GM12878 (cell line): ENCODE results near the gene YARS2.

ENCODE experiments used
- CTCF ChIP-seq, 3 experiments: IDR thresholded peaks in 2 of 3; conservative IDR thresholded peaks in 1 of 3; 2 replicates each; pipeline ENCODE4 v1.5.1; 2011; ENCODE audit warnings: low read depth in 3 of 3, low read length in 3 of 3, mild to moderate bottlenecking in 3 of 3, control low read depth in 2 of 3, moderate library complexity in 2 of 3, inconsistent platforms in 1 of 3, mixed read lengths in 1 of 3; ENCODE audit not compliant: control insufficient read depth in 2 of 3, insufficient read depth in 1 of 3; ENCODE audit errors: extremely low read depth in 1 of 3
- SP1 ChIP-seq: IDR thresholded peaks from one replicate; pipeline ENCODE4 v1.6.1; 2011; ENCODE audit warnings: low read depth, low read length

GRCh38 chr12:32801269-32801980, 45.7 kb upstream of the YARS2 start:
- TF ChIP-seq SP1 (no peak), CTCF (IDR thresholded peaks at IDR 0.05 in 2 of 3, conservative IDR thresholded peaks at IDR 0.05 in 1 of 3; ENCODE audit: control insufficient read depth in 2 of 3, extremely low read depth in 1 of 3, insufficient read depth in 1 of 3, low read depth in 3 of 3, low read length in 3 of 3) (no peak)
